ENCODE data around the gene CANT1. TPM values are rescaled to one million over a fixed set of nuclear protein-coding genes. Genes with fewer than 3 reads are reported as not detected.
"Not testable (repeated sequence)": the region's sequence is repeated elsewhere in the genome, so short reads cannot be mapped to it uniquely, and the experiment has no call there.

Gene CANT1
- total RNA-seq, 4 donors from 2014 or later: 56.9 to 125 (median 80.0) TPM

DNA sequence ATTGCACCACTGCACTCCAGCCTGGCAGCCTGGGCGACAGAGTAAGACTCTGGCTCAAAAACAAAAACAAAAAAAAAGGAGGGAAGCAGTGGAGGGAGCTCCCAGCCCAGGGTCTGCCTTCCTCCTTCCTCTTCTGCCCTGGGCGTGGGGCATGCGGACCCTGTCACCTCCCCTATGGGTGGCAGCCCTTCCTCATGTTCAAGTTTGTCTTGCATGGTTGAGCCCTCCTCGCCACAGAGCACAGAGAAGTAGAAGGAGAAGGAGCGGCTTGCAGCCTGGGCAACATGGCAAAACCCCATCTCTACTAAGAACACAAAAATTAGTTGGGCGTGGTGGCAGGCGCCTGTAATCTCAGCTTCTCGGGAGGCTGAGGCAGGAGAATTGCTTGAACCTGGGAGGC is 62.9 kb downstream of the CANT1 start:
- H3K9me3 ChIP-seq: peaks cover 0 to 9% (median 0%) of the 10 kb centered on the region in 4 donors
- peaks cover 0 to 9% (median 0%) of the 10 kb centered on the region in 4 donors for H3K4me1 ChIP-seq
- no peak overlapping the region for H3K4me3 ChIP-seq
- no peak overlapping the region for H3K27ac ChIP-seq
- H3K36me3 ChIP-seq: no peaks in the 10 kb centered on the region
- no peaks in the 10 kb centered on the region for H3K27me3 ChIP-seq
- no peak for TF ChIP-seq POLR2A (IDR thresholded peaks at IDR 0.05)
- TF ChIP-seq, protein P1, sequence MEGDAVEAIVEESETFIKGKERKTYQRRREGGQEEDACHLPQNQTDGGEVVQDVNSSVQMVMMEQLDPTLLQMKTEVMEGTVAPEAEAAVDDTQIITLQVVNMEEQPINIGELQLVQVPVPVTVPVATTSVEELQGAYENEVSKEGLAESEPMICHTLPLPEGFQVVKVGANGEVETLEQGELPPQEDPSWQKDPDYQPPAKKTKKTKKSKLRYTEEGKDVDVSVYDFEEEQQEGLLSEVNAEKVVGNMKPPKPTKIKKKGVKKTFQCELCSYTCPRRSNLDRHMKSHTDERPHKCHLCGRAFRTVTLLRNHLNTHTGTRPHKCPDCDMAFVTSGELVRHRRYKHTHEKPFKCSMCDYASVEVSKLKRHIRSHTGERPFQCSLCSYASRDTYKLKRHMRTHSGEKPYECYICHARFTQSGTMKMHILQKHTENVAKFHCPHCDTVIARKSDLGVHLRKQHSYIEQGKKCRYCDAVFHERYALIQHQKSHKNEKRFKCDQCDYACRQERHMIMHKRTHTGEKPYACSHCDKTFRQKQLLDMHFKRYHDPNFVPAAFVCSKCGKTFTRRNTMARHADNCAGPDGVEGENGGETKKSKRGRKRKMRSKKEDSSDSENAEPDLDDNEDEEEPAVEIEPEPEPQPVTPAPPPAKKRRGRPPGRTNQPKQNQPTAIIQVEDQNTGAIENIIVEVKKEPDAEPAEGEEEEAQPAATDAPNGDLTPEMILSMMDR (IDR thresholded peaks at IDR 0.05): no peak
- DNase-seq: no peak

GRCh38 chr17:78946131-78946530 is 63.4 kb downstream of the CANT1 start:
- H3K27ac ChIP-seq: no peak overlapping the region
- no peak for DNase-seq
- H3K4me3 ChIP-seq: no peak overlapping the region
- H3K9me3 ChIP-seq: peaks cover 0 to 9% (median 0%) of the 10 kb centered on the region in 4 donors
- peaks cover 0 to 9% (median 0%) of the 10 kb centered on the region in 4 donors for H3K4me1 ChIP-seq
- TF ChIP-seq POLR2A (IDR thresholded peaks at IDR 0.05): no peak
- TF ChIP-seq, protein P1 (IDR thresholded peaks at IDR 0.05): no peak
- no peaks in the 10 kb centered on the region for H3K27me3 ChIP-seq
- H3K36me3 ChIP-seq: no peaks in the 10 kb centered on the region

DNA sequence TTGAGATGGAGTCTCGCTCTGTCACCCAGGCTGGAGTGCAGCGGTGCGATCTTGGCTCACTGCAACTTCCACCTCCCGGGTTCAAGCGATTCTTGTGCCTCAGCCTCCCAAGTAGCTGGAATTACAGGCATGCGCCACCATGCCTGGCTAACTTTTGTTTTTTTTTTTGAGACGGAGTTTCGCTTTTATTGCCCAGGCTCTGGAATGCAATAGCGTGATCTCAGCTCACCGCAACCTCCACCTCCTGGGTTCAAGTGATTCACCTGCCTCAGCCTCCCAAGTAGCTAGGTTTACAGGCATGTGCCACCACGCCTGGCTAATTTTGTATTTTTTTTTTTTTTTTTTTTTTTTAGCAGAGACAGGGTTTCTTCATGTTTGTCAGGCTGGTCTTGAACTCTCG is 64.1 kb downstream of the CANT1 start:
- not testable (repeated sequence) for H3K27me3 ChIP-seq, H3K36me3 ChIP-seq, H3K9me3 ChIP-seq, DNase-seq, H3K4me1 ChIP-seq, H3K27ac ChIP-seq, H3K4me3 ChIP-seq

DNA sequence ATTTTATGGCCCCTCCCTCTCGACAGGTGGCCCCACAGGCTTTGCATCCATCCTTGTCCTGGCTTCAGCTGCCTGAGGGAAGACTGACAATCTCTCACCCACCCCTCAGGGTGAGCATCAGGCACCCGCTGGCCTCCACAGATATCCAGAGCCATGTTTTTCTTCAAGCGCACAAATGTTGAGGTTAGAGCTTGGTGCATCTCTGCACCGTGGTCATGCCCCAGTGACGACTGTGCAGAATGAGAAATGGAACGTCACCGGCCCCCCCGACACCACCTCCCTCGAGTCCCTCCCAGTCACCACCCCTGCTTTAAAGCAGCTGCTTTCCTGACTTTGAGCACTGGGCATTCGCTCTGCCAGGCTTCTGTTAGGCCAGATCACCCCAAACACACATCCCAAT is 64.6 kb downstream of the CANT1 start:
- Histone ChIP-seq H3K36me3 (no peaks in the 10 kb centered on the region), H3K9me3 (peaks cover 0 to under 1% (median 0%) of the 10 kb centered on the region in 4 donors), H3K4me1 (peaks cover 0 to 9% (median 0%) of the 10 kb centered on the region in 4 donors), H3K4me3 (no peak overlapping the region), H3K27ac (no peak overlapping the region), H3K27me3 (no peaks in the 10 kb centered on the region)
- TF ChIP-seq, protein P1 (IDR thresholded peaks at IDR 0.05): no peak
- TF ChIP-seq POLR2A (IDR thresholded peaks at IDR 0.05): no peak
- DNase-seq: no peak

- no peaks in the 10 kb centered on the region for H3K9me3 ChIP-seq
- peaks cover 0 to 9% (median 0%) of the 10 kb centered on the region in 4 donors for H3K4me1 ChIP-seq
- TF ChIP-seq, protein P1 (IDR thresholded peaks at IDR 0.05): no peak
- no peak for TF ChIP-seq POLR2A (IDR thresholded peaks at IDR 0.05)
- H3K4me3 ChIP-seq: no peak overlapping the region
- no peaks in the 10 kb centered on the region for H3K27me3 ChIP-seq
- H3K36me3 ChIP-seq: no peaks in the 10 kb centered on the region
- DNase-seq: no peak
- H3K27ac ChIP-seq: no peak overlapping the region
These were observed 65.5 kb downstream of the CANT1 start for GRCh38 chr17:78944026-78944425.

Other genes starting within 250 kb of the CANT1 start
- gene CYTH1, start 227.5 kb downstream of the CANT1 start, total RNA-seq: 100 to 1,000 TPM in 2 of 4 donors, 10 to 100 TPM in 2; 88.3 to 262 (median 109) TPM
- 100 to 1,000 TPM in 1 of 4 donors, 10 to 100 TPM in 3; 20.7 to 130 (median 59.9) TPM for gene USP36, start 168.9 kb downstream of the CANT1 start, total RNA-seq
- gene CEP295NL, start 106.6 kb downstream of the CANT1 start, total RNA-seq: 10 to 100 TPM in 2 of 4 donors, 1 to 10 TPM in 2; 1.1 to 45.4 (median 9.1) TPM
- 10 to 100 TPM; 27.2 to 73.2 (median 45.0) TPM for gene TIMP2, start 84.4 kb downstream of the CANT1 start, total RNA-seq
- gene LGALS3BP, start 29.8 kb downstream of the CANT1 start, total RNA-seq: 1,000 to 10,000 TPM in 3 of 4 donors, 100 to 1,000 TPM in 1; 202 to 2,181 (median 1,427) TPM
- gene C1QTNF1, start 14.4 kb upstream of the CANT1 start, total RNA-seq: 10 to 100 TPM in 3 of 4 donors, 1 to 10 TPM in 1; 6.3 to 20.6 (median 14.3) TPM
- gene ENGASE, start 65.1 kb upstream of the CANT1 start, total RNA-seq: 100 to 1,000 TPM in 3 of 4 donors, 10 to 100 TPM in 1; 57.6 to 336 (median 223) TPM